Pancreas (tissue), 10 donors: ENCODE measurements around the gene F11R. TPM values are rescaled to one million over a fixed set of nuclear protein-coding genes. Genes with fewer than 3 reads are reported as not detected.
"Not testable (repeated sequence)": the region's sequence is repeated elsewhere in the genome, so short reads cannot be mapped to it uniquely, and the experiment has no call there.

Source experiments
- ATAC-seq, 4 donors: fragments of 200-7000 bp; cut with Tn5 transposase; one replicate each; pipeline versions ENCODE4 v1.8.0 to v1.9.1; 2020; ENCODE audit warnings: mild to moderate bottlenecking in 4 of 4, moderate library complexity in 4 of 4
- DNase-seq, 6 donors: peaks; one replicate each; pipeline ENCODE4 v3.0.0-alpha.2; 2020
- FAIRE-seq: peaks from 2 replicates; lab custom pipeline; 2012; peaks lifted over from hg19 to GRCh38; lab: Jason Lieb, UNC
- H3K27ac ChIP-seq, 4 donors: fragments of 200-600 bp; sonication (generic); 1 replicate in 3 of 4; 2 replicates in 1 of 4; pipeline versions ENCODE4 v1.5.0 to v1.8.0; 2020
- H3K27me3 ChIP-seq, 4 donors: fragments of 200-600 bp; one replicate each; pipeline ENCODE4 v1.8.0; 2021
- H3K36me3 ChIP-seq, 3 donors: fragments of 200-600 bp; sonication (generic) in 1 of 3; one replicate each; pipeline versions ENCODE4 v1.5.0 to v1.8.0; 2020 to 2021
- H3K4me1 ChIP-seq, 3 donors: fragments of 200-600 bp; one replicate each; pipeline ENCODE4 v1.8.0; 2021
- H3K4me3 ChIP-seq, 4 donors: fragments of 200-600 bp; sonication (generic) in 2 of 4; one replicate each; pipeline versions ENCODE4 v1.5.0 to v1.8.0; 2020 to 2021
- H3K9me3 ChIP-seq, 4 donors: fragments of 200-600 bp; one replicate each; pipeline ENCODE4 v1.8.0; 2021
- CTCF ChIP-seq, 4 donors: fragments of 200-600 bp; sonication (generic) in 3 of 4; IDR thresholded peaks; one replicate each; pipeline versions ENCODE4 v1.5.0 to v1.8.0; 2021; ENCODE audit warnings: antibody characterized with exemption in 4 of 4
- WGBS, 2 donors: extraction: QIAGEN DNeasy Blood & Tissue Kit; methylation state at CpG; one replicate each; pipeline ENCODE4 v1.1.7; 2013; 5-methylcytosine and 5-hydroxymethylcytosine counted together
- intact Hi-C, 3 donors: fragments of 100-400 bp; cut with DNase I; formaldehyde crosslinking; loops; one replicate each; pipeline versions ENCODE4 v1.11.1 to v1.14.2; 2022
- polyA plus RNA-seq, 2 donors: library from polyadenylated mRNA; stranded (reverse); fragments of 200-250 nt; gene quantifications; one replicate each; pipeline ENCODE4 v1.2.3, GENCODE V29; 2013
- total RNA-seq, 6 donors: library from RNA; stranded (reverse); fragmentation: NEBNext Ultra II Directional in 4 of 6; extraction: Animal tissue kit (Norgen Biotek cat#: 25700) in 4 of 6; gene quantifications; one replicate each; pipeline versions ENCODE4 v1.2.1 to v1.2.4, GENCODE V29; 2021 to 2023
- donor health status: healthy with polysubstance abuse.
- donor health status: DM: no; HTN: no; CAD: no; lungs with moderate emphysema.
- donor health status: DM: no; HTN: no; CAD: no.
- donor health status: control.
- donor health status: control.
- donor health status: Bipolar disorder and iron deficiency.
- donor health status: DM: yes; HTN: yes; CAD: no.
- donor health status: DM: no; HTN: no; CAD: no.
- donor health status: DM: no; HTN: no; CAD: no.
- donor health status: DM: yes; HTN: yes; CAD: no.

F11R gene
- total and polyA plus RNA-seq, 8 donors: 22.7 to 59.5 (median 36.9) TPM

- no peak for FAIRE-seq
- peak; percentile 29 to 52 (median 34) for ATAC-seq
- intact Hi-C loops: no loop called here
- peak overlapping the region; percentile 53 to 66 (median 54) for H3K27ac ChIP-seq
- peak overlapping the region; percentile 62 to 84 (median 71) for H3K4me3 ChIP-seq
- peaks cover 0 to 3% (median 3%) of the 10 kb centered on the region in 3 donors for H3K4me1 ChIP-seq
- peaks cover 0 to 34% (median 18%) of the 10 kb centered on the region in 3 donors for H3K36me3 ChIP-seq
- DNase-seq: peak in 3 of 6 donors; percentile 45 to 71 (median 51)
- H3K27me3 ChIP-seq: no peaks in the 10 kb centered on the region
- no peaks in the 10 kb centered on the region for H3K9me3 ChIP-seq
- 34% methylated on average over 21 of the region's 21 CpGs for WGBS, 2 donors
- no peak for TF ChIP-seq CTCF (IDR thresholded peaks at IDR 0.05)
Observed at GRCh38 chr1:161037661-161038522, 16.9 kb upstream of the F11R start.

- DNase-seq (no peak), FAIRE-seq (no peak), ATAC-seq (no peak)
- Histone ChIP-seq H3K4me3 (no peak overlapping the region), H3K36me3 (no peaks in the 10 kb centered on the region), H3K4me1 (no peaks in the 10 kb centered on the region), H3K27me3 (no peaks in the 10 kb centered on the region), H3K27ac (no peak overlapping the region), H3K9me3 (no peaks in the 10 kb centered on the region)
- intact Hi-C loops: no loop called here
- 89 to 95% methylated on average over 3 of the region's 3 CpGs for WGBS, 2 donors
- TF ChIP-seq CTCF (IDR thresholded peaks at IDR 0.05): no peak
Observed at GRCh38 chr1:161033751-161034150, 12.8 kb upstream of the F11R start.

GRCh38 chr1:161032409-161032808, 11.5 kb upstream of the F11R start:
- intact Hi-C loops: no loop called here
- H3K27me3 ChIP-seq: no peaks in the 10 kb centered on the region
- H3K27ac ChIP-seq: no peak overlapping the region
- H3K4me3 ChIP-seq: no peak overlapping the region
- no peak for TF ChIP-seq CTCF (IDR thresholded peaks at IDR 0.05)
- no peak for DNase-seq
- no peak for ATAC-seq
- no peaks in the 10 kb centered on the region for H3K4me1 ChIP-seq
- WGBS, 2 donors: 59 to 77% methylated on average over 1 of the region's 1 CpG
- no peaks in the 10 kb centered on the region for H3K36me3 ChIP-seq
- FAIRE-seq: no peak
- no peaks in the 10 kb centered on the region for H3K9me3 ChIP-seq

- Histone ChIP-seq H3K9me3 (no peaks in the 10 kb centered on the region), H3K4me1 (no peaks in the 10 kb centered on the region), H3K36me3 (no peaks in the 10 kb centered on the region), H3K27ac (no peak overlapping the region), H3K27me3 (no peaks in the 10 kb centered on the region), H3K4me3 (no peak overlapping the region)
- WGBS, 2 donors: 70 to 79% methylated on average over 2 of the region's 2 CpGs
- ATAC-seq: no peak
- intact Hi-C loops: no loop called here
- no peak for DNase-seq
- TF ChIP-seq CTCF (IDR thresholded peaks at IDR 0.05): no peak
- no peak for FAIRE-seq
Observed at GRCh38 chr1:161031874-161032273, 10.9 kb upstream of the F11R start.

GRCh38 chr1:161029466-161029865, 8.5 kb upstream of the F11R start:
- H3K4me3 ChIP-seq, H3K27ac ChIP-seq, H3K4me1 ChIP-seq, H3K9me3 ChIP-seq, H3K36me3 ChIP-seq, H3K27me3 ChIP-seq, FAIRE-seq, DNase-seq, ATAC-seq, intact Hi-C loops: not testable (repeated sequence)
- 96 to 97% methylated on average over 28 to 32 of the region's 32 CpGs for WGBS, 2 donors

GRCh38 chr1:161026954-161027353, 6.0 kb upstream of the F11R start:
- DNase-seq, H3K27ac ChIP-seq, intact Hi-C loops, H3K9me3 ChIP-seq, H3K4me1 ChIP-seq, H3K27me3 ChIP-seq, H3K36me3 ChIP-seq, H3K4me3 ChIP-seq, FAIRE-seq: not testable (repeated sequence)
- peak in 1 of 4 donors; percentile 29 for ATAC-seq
- 33 to 49% methylated on average over 1 of the region's 1 CpG for WGBS, 2 donors

- 88 to 92% methylated on average over 12 of the region's 12 CpGs for WGBS, 2 donors
- Histone ChIP-seq H3K27ac (peak overlapping the region in 2 of 4 donors; percentile 26 to 76), H3K4me1 (peaks cover 12 to 29% (median 26%) of the 10 kb centered on the region in 3 donors)
- H3K27me3 ChIP-seq, DNase-seq, H3K36me3 ChIP-seq, H3K9me3 ChIP-seq, H3K4me3 ChIP-seq, intact Hi-C loops, FAIRE-seq, ATAC-seq: not testable (repeated sequence)
Observed at GRCh38 chr1:161022432-161022831, 1.5 kb upstream of the F11R start.
